Fibroblast of lung (primary cell): Measurements from ENCODE around the gene LAPTM5. TPM values are rescaled to one million over a fixed set of nuclear protein-coding genes. Genes with fewer than 3 reads are reported as not detected.

Experiments used
- DNase-seq, 2 donors: peaks; one replicate each; pipeline versions ENCODE4 v3.0.0 to v3.0.0-alpha.2; 2010; ENCODE audit warnings: low read depth in 2 of 2
- H2AFZ ChIP-seq: 2 replicates; pipeline ENCODE4 v1.5.1; 2012; ENCODE audit warnings: low read length, control low read depth, inconsistent platforms
- H3K27ac ChIP-seq: 2 replicates; pipeline ENCODE4 v1.5.1; 2011; ENCODE audit warnings: low read length, control low read depth; ENCODE audit not compliant: insufficient read depth
- H3K27me3 ChIP-seq: 2 replicates; pipeline ENCODE4 v1.5.1; 2011; ENCODE audit warnings: mild to moderate bottlenecking, low read length; ENCODE audit not compliant: control insufficient read depth, insufficient read depth
- H3K36me3 ChIP-seq: 2 replicates; pipeline ENCODE4 v1.5.1; 2011; ENCODE audit warnings: low read length; ENCODE audit not compliant: control insufficient read depth, insufficient read depth
- H3K4me1 ChIP-seq: 2 replicates; pipeline ENCODE4 v1.5.1; 2011; ENCODE audit warnings: low read length; ENCODE audit not compliant: control insufficient read depth, insufficient read depth; ENCODE audit errors: extremely low read depth
- H3K4me2 ChIP-seq: 2 replicates; pipeline ENCODE4 v1.5.1; 2011; ENCODE audit warnings: low read length, control low read depth; ENCODE audit not compliant: insufficient read depth; ENCODE audit errors: extremely low read depth
- H3K4me3 ChIP-seq, 4 experiments: fragments of 200-600 bp in 1 of 4; sonication (generic) in 1 of 4; replicated peaks in 1 of 4; 2 replicates each; pipeline ENCODE4 v1.5.1; 2011 to 2016; ENCODE audit warnings: low read length in 4 of 4, low read depth in 3 of 4, mild to moderate bottlenecking in 3 of 4, control low read depth in 2 of 4, inconsistent platforms in 1 of 4, mixed read lengths in 1 of 4; ENCODE audit not compliant: insufficient read depth in 1 of 4; ENCODE audit errors: control extremely low read depth in 1 of 4
- H3K79me2 ChIP-seq: 2 replicates; pipeline ENCODE4 v1.5.1; 2012; ENCODE audit warnings: mild to moderate bottlenecking, low read length, inconsistent platforms; ENCODE audit not compliant: control insufficient read depth, insufficient read depth
- H3K9ac ChIP-seq: 2 replicates; pipeline ENCODE4 v1.5.1; 2011; ENCODE audit warnings: mild to moderate bottlenecking, low read length, control low read depth; ENCODE audit not compliant: insufficient read depth
- H3K9me3 ChIP-seq: 2 replicates; pipeline ENCODE4 v1.5.1; 2012; ENCODE audit warnings: low read depth, low read length; ENCODE audit not compliant: control insufficient read depth, insufficient read depth
- H4K20me1 ChIP-seq: 2 replicates; pipeline ENCODE4 v1.5.1; 2011; ENCODE audit warnings: low read length; ENCODE audit not compliant: control insufficient read depth, insufficient read depth; ENCODE audit errors: extremely low read depth
- CTCF ChIP-seq, 2 donors: IDR thresholded peaks in 1 of 2; conservative IDR thresholded peaks in 1 of 2; 1 replicate in 1 of 2; 2 replicates in 1 of 2; pipeline ENCODE4 v1.5.1; 2011 to 2012; ENCODE audit warnings: low read length in 2 of 2, control low read depth in 1 of 2, inconsistent platforms in 1 of 2, low read depth in 1 of 2, mild to moderate bottlenecking in 1 of 2
- EZH2 ChIP-seq: IDR thresholded peaks from 2 replicates; pipeline ENCODE4 v1.5.1; 2012; ENCODE audit warnings: low read length, control low read depth, mild to moderate bottlenecking; ENCODE audit errors: missing control alignments
- polyA plus RNA-seq, 2 donors: library from polyadenylated mRNA; depleted of rRNA in 1 of 2; stranded (reverse) in 1 of 2; unstranded in 1 of 2; fragments of >200 nt; gene quantifications; 2 replicates each; pipeline ENCODE4 v1.2.1, GENCODE V29; 2011 to 2012; ENCODE audit warnings: missing spikeins in 1 of 2
- total RNA-seq: library from RNA; depleted of rRNA; stranded (reverse); fragments of >200 nt; gene quantifications from 2 replicates; pipeline ENCODE4 v1.2.1, GENCODE V29; 2014

LAPTM5 gene
- total and polyA plus RNA-seq, 2 donors (not counting 1 experiment from before 2014, with no cell fraction given), result under 0.01 to 0.32 TPM

- H3K79me2 ChIP-seq, result no peaks in the 10 kb centered on the region
- TF ChIP-seq CTCF (conservative IDR thresholded peaks at IDR 0.05 in 1 of 2, IDR thresholded peaks at IDR 0.05 in 1 of 2; ENCODE audit: low read depth in 1 of 2, low read length in 2 of 2), result no peak
- no peak for TF ChIP-seq EZH2
- H3K9me3 ChIP-seq, result no peaks in the 10 kb centered on the region
- no peak overlapping the region for H3K27ac ChIP-seq
- H3K4me2 ChIP-seq, result no peak overlapping the region
- H3K4me1 ChIP-seq, result peaks cover 12% of the 10 kb centered on the region
- H4K20me1 ChIP-seq, result no peaks in the 10 kb centered on the region
- peaks cover 4% of the 10 kb centered on the region for H3K27me3 ChIP-seq
- H3K9ac ChIP-seq, result no peak overlapping the region
- H3K4me3 ChIP-seq, result no peak overlapping the region
- H2AFZ ChIP-seq, result no peak overlapping the region
- peak; percentile 33 to 35 for DNase-seq
- no peaks in the 10 kb centered on the region for H3K36me3 ChIP-seq
Observed at GRCh38 chr1:30758785-30759380, 1.3 kb upstream of the LAPTM5 start.

GRCh38 chr1:30758121-30758688, 631 bp upstream of the LAPTM5 start:
- H2AFZ ChIP-seq, result no peak overlapping the region
- H3K36me3 ChIP-seq, result no peaks in the 10 kb centered on the region
- H3K27ac ChIP-seq, result no peak overlapping the region
- no peak overlapping the region for H3K9ac ChIP-seq
- no peak overlapping the region for H3K4me2 ChIP-seq
- peaks cover 12% of the 10 kb centered on the region for H3K4me1 ChIP-seq
- DNase-seq, result no peak
- peaks cover 6% of the 10 kb centered on the region for H3K27me3 ChIP-seq
- no peaks in the 10 kb centered on the region for H3K79me2 ChIP-seq
- no peak overlapping the region for H3K4me3 ChIP-seq
- TF ChIP-seq EZH2 (no peak), CTCF (conservative IDR thresholded peaks at IDR 0.05 in 1 of 2, IDR thresholded peaks at IDR 0.05 in 1 of 2; ENCODE audit: low read depth in 1 of 2, low read length in 2 of 2) (no peak)
- no peaks in the 10 kb centered on the region for H3K9me3 ChIP-seq
- no peaks in the 10 kb centered on the region for H4K20me1 ChIP-seq

GRCh38 chr1:30756545-30757351, 826 bp downstream of the LAPTM5 start:
- H2AFZ ChIP-seq, result peak overlapping the region; percentile 18
- H3K36me3 ChIP-seq, result no peaks in the 10 kb centered on the region
- H3K27me3 ChIP-seq, result peaks cover 2% of the 10 kb centered on the region
- peak overlapping the region; percentile 55 for H3K27ac ChIP-seq
- H3K79me2 ChIP-seq, result no peaks in the 10 kb centered on the region
- H3K9ac ChIP-seq, result no peak overlapping the region
- H3K4me1 ChIP-seq, result peaks cover 12% of the 10 kb centered on the region
- H3K4me3 ChIP-seq, result no peak overlapping the region
- H3K4me2 ChIP-seq, result peak overlapping the region; percentile 56
- TF ChIP-seq CTCF (conservative IDR thresholded peaks at IDR 0.05 in 1 of 2, IDR thresholded peaks at IDR 0.05 in 1 of 2; ENCODE audit: low read depth in 1 of 2, low read length in 2 of 2), result no peak
- TF ChIP-seq EZH2, result no peak
- H3K9me3 ChIP-seq, result no peaks in the 10 kb centered on the region
- H4K20me1 ChIP-seq, result no peaks in the 10 kb centered on the region
- peak; percentile 68 to 96 for DNase-seq
